Mononuclear cell (primary cell): ENCODE data around the gene HEPACAM. TPM values are rescaled to one million over a fixed set of nuclear protein-coding genes. Genes with fewer than 3 reads are reported as not detected.

Experiments
- H3K27me3 ChIP-seq: 2 replicates; pipeline ENCODE4 v1.6.0; 2011; ENCODE audit warnings: low read length, control low read depth; ENCODE audit not compliant: insufficient read depth
- H3K4me1 ChIP-seq: 2 replicates; pipeline ENCODE4 v1.5.1; 2011; ENCODE audit warnings: mild to moderate bottlenecking, low read length, control low read depth; ENCODE audit not compliant: insufficient read depth
- H3K4me3 ChIP-seq: 2 replicates; pipeline ENCODE4 v1.5.1; 2011; ENCODE audit warnings: mild to moderate bottlenecking, low read length, moderate library complexity
- H3K9me3 ChIP-seq: 2 replicates; pipeline ENCODE4 v1.5.1; 2011; ENCODE audit warnings: low read depth, mild to moderate bottlenecking, control low read depth, low read length
- total RNA-seq: library from RNA; depleted of rRNA; stranded (reverse); fragments of >200 nt; gene quantifications from one replicate; pipeline ENCODE4 v1.2.3, GENCODE V29; 2012

Gene HEPACAM
- total RNA-seq, 1 donor, result 0.10 TPM

GRCh38 chr11:124953753-124954589, 18.1 kb upstream of the HEPACAM start, which contains the start of gene CCDC15:
Gene CCDC15 (plus strand): TSS chr11:124954202. CDS start chr11:124954733, 531 bp downstream.
- Histone ChIP-seq H3K4me3 (peak within 1 kb of the TSS; percentile 61), H3K4me1 (peaks cover 33% of the 10 kb centered on the region), H3K9me3 (no peaks in the 10 kb centered on the region), H3K27me3 (no peaks in the 10 kb centered on the region)

GRCh38 chr11:124951341-124951740, 15.5 kb upstream of the HEPACAM start:
- H3K9me3 ChIP-seq, result no peaks in the 10 kb centered on the region
- no peaks in the 10 kb centered on the region for H3K27me3 ChIP-seq
- peaks cover 33% of the 10 kb centered on the region for H3K4me1 ChIP-seq
- no peak overlapping the region for H3K4me3 ChIP-seq

DNA sequence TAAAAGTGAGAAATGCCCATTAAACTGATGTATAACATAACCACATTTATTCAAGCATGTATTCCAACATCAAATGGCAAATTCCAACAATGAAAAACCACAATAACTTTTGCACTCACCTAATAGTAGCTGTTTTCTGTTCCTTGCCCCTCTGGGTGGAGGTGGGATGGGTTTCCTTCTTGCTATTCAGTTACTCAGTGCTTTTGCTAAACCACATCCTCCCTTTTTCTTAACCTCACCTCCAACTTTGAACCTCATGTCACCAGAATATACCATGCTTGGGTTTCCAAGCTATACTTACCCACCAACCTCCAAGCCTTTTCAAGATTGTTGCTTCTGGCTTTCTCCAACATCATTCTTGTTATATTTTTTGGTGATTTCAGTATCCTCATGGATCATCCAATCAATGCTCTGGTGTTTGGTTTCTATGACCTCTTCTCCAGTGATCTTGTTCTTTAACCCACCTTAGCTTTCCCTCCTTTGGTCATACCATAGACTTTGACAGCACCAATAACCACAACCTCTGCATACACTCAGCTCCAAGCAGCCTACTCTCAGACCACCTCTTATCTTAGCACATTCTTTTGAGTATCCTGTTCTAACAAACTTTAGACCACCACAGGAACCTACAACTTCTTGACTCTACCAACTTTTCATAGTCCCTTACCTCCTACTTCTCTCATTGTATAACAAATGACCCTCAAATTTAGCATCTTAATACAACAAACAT, 14.9 kb upstream of the HEPACAM start:
- Histone ChIP-seq H3K4me3 (no peak overlapping the region), H3K4me1 (peaks cover 33% of the 10 kb centered on the region), H3K9me3 (no peaks in the 10 kb centered on the region), H3K27me3 (no peaks in the 10 kb centered on the region)

- H3K4me3 ChIP-seq, result no peak overlapping the region
- no peaks in the 10 kb centered on the region for H3K27me3 ChIP-seq
- peaks cover 18% of the 10 kb centered on the region for H3K4me1 ChIP-seq
- no peaks in the 10 kb centered on the region for H3K9me3 ChIP-seq
These were observed 10.9 kb upstream of the HEPACAM start for GRCh38 chr11:124946735-124947141.

DNA sequence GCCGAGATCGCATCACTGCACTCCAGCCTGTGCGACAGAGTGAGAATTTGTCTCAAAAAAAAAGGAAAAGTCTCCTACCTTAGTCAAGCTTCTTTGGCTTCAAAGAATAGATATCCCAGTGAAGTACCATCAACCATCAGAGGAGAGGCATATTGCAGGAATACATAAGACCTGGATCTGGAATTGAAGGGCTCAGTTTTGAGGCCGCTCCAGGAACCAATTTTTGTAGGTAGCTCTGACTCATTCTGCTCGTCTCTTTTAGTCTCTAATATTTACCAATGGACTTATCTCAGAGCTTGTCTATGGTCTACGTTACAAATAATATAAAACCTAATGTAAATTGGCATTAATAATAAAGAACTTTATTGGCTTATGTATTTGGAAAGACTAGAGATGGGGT, 10.0 kb upstream of the HEPACAM start:
- H3K27me3 ChIP-seq, result no peaks in the 10 kb centered on the region
- H3K9me3 ChIP-seq, result no peaks in the 10 kb centered on the region
- peaks cover 11% of the 10 kb centered on the region for H3K4me1 ChIP-seq
- H3K4me3 ChIP-seq, result no peak overlapping the region

DNA sequence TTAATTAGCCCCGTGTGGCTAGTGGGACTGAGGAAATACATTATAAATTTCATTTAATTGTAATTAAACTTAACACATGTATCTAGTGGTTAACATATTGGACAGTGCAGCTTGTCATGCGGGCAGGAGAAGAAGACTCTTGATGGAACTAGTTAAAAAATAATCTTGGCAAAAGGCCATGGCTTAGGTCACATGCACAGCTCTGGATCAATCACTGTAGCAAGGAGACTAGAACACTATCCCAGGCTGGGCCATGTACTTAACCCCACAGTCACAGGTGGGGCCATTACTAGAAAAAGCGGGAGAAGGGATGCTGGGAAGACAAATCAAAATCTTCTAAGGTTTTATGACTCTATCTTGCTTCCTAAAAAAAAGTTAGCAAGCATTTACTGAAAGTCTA, 8.7 kb upstream of the HEPACAM start:
- Histone ChIP-seq H3K27me3 (no peaks in the 10 kb centered on the region), H3K4me1 (no peaks in the 10 kb centered on the region), H3K4me3 (no peak overlapping the region), H3K9me3 (no peaks in the 10 kb centered on the region)

- Histone ChIP-seq H3K9me3 (no peaks in the 10 kb centered on the region), H3K27me3 (no peaks in the 10 kb centered on the region), H3K4me3 (no peak overlapping the region), H3K4me1 (no peaks in the 10 kb centered on the region)
These were observed 7.9 kb upstream of the HEPACAM start for GRCh38 chr11:124943741-124944140.

GRCh38 chr11:124943254-124943616, 7.4 kb upstream of the HEPACAM start:
- Histone ChIP-seq H3K9me3 (no peaks in the 10 kb centered on the region), H3K27me3 (no peaks in the 10 kb centered on the region), H3K4me1 (no peaks in the 10 kb centered on the region), H3K4me3 (no peak overlapping the region)

DNA sequence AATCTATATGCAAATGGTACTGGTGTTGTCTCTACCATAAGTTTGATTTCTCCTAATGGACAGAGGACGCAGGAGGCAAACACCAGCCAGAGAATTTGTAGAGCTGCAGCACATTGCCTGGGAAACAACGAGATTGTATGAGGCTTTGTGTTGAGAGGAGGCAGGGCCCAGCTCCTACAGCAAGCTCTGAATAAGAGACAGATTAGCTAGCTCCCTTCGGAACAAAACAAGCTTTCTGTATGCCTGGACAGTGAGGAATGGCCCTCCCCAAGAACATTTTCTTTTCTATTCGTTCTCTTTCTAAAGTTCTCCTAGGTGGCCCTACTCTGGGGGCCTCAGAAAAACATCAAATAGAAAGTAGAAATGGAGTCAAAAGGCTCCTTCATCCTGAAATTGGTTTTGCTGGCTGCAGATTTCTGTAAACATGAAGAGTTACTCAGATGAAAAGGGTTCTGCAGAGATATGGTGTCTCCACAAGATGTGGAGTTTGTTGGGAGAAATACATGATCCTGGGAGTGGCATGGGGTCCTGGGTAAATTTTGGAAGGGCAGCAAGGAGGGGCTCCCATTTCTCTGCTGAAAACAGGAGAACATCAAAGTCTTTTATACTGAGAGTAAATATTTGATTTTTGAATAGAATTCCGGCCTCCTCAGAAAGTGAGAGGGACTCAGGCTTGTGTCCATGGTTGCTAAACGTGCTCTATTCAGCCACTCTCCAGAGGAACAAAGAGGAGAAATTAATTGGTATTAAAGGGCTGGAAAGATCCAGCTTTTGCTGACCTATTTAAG, 6.8 kb upstream of the HEPACAM start:
- Histone ChIP-seq H3K4me3 (no peak overlapping the region), H3K27me3 (no peaks in the 10 kb centered on the region), H3K4me1 (no peaks in the 10 kb centered on the region), H3K9me3 (no peaks in the 10 kb centered on the region)

GRCh38 chr11:124941703-124942102, 5.9 kb upstream of the HEPACAM start:
- H3K27me3 ChIP-seq, result no peaks in the 10 kb centered on the region
- H3K4me1 ChIP-seq, result no peaks in the 10 kb centered on the region
- H3K9me3 ChIP-seq, result no peaks in the 10 kb centered on the region
- no peak overlapping the region for H3K4me3 ChIP-seq

- H3K9me3 ChIP-seq, result no peaks in the 10 kb centered on the region
- no peaks in the 10 kb centered on the region for H3K27me3 ChIP-seq
- H3K4me1 ChIP-seq, result no peaks in the 10 kb centered on the region
- no peak overlapping the region for H3K4me3 ChIP-seq
These were observed 3.1 kb upstream of the HEPACAM start for GRCh38 chr11:124938970-124939369.

DNA sequence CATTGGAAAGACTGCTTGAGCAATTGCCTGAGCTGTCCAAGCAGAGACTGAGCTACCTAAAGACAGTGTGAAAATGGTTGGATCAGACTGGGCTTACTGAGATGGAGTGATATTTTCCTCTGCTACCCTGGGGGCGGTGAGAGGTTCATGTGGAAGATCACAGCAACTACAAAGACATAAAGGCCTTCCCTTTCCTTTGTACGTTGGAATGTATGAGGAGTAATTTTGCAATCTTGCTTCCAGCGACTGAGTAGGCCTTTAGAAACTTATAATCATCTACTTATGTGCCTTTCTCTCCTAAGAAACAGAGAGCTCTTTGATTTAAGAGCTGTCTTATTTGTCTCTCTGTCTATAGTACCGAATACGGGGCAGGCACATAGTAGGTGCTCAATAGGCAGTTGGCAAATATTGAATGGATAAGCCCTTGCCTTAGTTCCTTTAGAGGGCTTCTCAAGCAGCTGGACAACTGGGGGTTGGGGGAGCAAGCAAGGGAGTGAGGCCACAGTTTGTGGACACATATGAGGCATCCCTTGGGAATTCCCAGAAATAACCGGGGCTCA, 2.4 kb upstream of the HEPACAM start:
- Histone ChIP-seq H3K27me3 (no peaks in the 10 kb centered on the region), H3K9me3 (no peaks in the 10 kb centered on the region), H3K4me3 (no peak overlapping the region), H3K4me1 (no peaks in the 10 kb centered on the region)

DNA sequence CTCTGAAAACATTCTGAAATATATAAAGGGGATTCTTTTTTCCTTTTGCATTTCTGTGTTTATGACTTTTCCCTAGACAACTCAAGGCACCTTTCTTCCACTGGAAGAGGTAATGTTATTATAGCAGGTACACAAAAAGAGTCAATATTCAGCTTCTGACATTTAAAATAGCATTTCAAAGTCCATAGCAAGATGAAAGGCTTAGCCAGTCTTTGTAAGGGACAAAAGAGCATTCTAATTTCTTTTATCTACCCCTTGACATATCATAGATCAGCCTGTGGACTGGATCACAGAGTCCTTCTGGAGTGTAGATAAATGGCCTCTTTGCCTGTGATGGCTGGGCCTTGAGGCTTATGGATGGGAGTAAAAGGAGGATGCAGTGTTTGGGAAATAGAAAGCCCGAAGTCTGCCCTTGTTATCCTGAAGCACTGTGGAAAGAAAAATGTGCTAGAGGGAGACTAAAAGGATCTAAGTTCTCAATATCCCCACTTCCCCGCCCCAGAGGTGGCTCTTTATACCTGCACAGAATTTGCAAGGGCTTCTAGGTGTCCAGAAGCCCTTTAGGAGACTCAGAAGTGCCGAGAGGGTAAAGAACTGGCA, 1.6 kb upstream of the HEPACAM start:
- Histone ChIP-seq H3K4me1 (no peaks in the 10 kb centered on the region), H3K27me3 (no peaks in the 10 kb centered on the region), H3K4me3 (no peak overlapping the region), H3K9me3 (no peaks in the 10 kb centered on the region)

GRCh38 chr11:124934862-124935547, 842 bp downstream of the HEPACAM start:
- no peak overlapping the region for H3K4me3 ChIP-seq
- no peaks in the 10 kb centered on the region for H3K27me3 ChIP-seq
- H3K9me3 ChIP-seq, result no peaks in the 10 kb centered on the region
- H3K4me1 ChIP-seq, result no peaks in the 10 kb centered on the region
